GM12892 (cell line): Measurements from ENCODE around the gene PHYKPL.

Experiments
- POLR2A ChIP-seq: IDR thresholded peaks from 2 replicates; pipeline ENCODE4 v1.6.1; 2011; ENCODE audit warnings: low read depth, low read length, control low read depth
- POLR2AphosphoS5 ChIP-seq: IDR thresholded peaks from 2 replicates; pipeline ENCODE4 v1.6.1; 2011; ENCODE audit warnings: low read depth, low read length, control low read depth
- TAF1 ChIP-seq: IDR thresholded peaks from 2 replicates; pipeline ENCODE4 v1.6.1; 2011; ENCODE audit warnings: low read depth, mild to moderate bottlenecking, control low read depth, low read length, borderline replicate concordance

DNA sequence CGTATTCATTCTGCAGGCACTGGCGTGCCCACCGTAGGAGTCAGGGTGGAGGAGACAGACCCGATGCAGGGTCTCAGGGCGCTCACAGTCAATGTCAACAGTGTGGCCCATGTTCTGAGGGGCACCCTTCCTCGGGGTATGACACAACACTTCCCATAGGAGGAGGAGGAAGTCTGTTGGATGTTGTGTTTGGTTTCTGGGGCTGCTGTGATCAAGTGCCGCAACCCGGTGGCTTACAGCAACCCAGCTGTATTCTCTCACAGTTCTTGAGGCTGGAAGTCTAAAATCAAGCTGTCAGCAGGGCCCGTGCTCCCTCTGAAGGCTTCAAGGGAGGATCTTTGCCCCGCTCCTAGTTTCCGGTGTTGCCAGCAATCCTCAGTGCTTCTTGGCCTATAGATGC, 33.9 kb downstream of the PHYKPL start:
- TF ChIP-seq TAF1 (no peak), POLR2A (no peak), POLR2AphosphoS5 (no peak)
